ENCODE results near the gene HLCS. TPM values are rescaled to one million over a fixed set of nuclear protein-coding genes. Genes with fewer than 3 reads are reported as not detected.

Gene HLCS
- total and polyA plus RNA-seq, 2 experiments from 2014 or later, result 10.6 to 30.4 TPM

- no peaks in the 10 kb centered on the region for H3K36me3 ChIP-seq (replicated peaks; ENCODE audit: insufficient read depth, low read depth)
- no peak overlapping the region for H3K4me3 ChIP-seq
- H2AFZ ChIP-seq, result no peak overlapping the region
- H3K79me2 ChIP-seq, result no peaks in the 10 kb centered on the region
- peak overlapping the region; percentile 3 for H3K27ac ChIP-seq
- peaks cover 25% of the 10 kb centered on the region for H3K4me1 ChIP-seq (ENCODE audit: insufficient read depth)
- H3K9me3 ChIP-seq (ENCODE audit: low read depth), result no peaks in the 10 kb centered on the region
- H3K9me2 ChIP-seq (replicated peaks; ENCODE audit: insufficient read depth), result no peaks in the 10 kb centered on the region
- no peaks in the 10 kb centered on the region for H3K27me3 ChIP-seq
- whole genome bisulfite sequencing (ENCODE audit: low lambda C conversion rate, missing lambda C conversion rate), result 46% methylated on average over 4 of the region's 4 CpGs
- DNase-seq (ENCODE audit: low spot score), result no peak
- H4K20me1 ChIP-seq (ENCODE audit: insufficient read depth, poor library complexity, severe bottlenecking), result no peaks in the 10 kb centered on the region
- H3K4me2 ChIP-seq, result no peak overlapping the region
- no peak for TF ChIP-seq EZH2phosphoT487 (IDR thresholded peaks at IDR 0.05; ENCODE audit: low read depth, severe bottlenecking, unreplicated experiment)
- no peak for TF ChIP-seq EZH2 (IDR thresholded peaks at IDR 0.05; ENCODE audit: borderline replicate concordance)
- TF ChIP-seq CTCF (IDR thresholded peaks at IDR 0.05; ENCODE audit: poor library complexity), result no peak
Observed at GRCh38 chr21:36918291-36918690, 48.2 kb downstream of the HLCS start.

DNA sequence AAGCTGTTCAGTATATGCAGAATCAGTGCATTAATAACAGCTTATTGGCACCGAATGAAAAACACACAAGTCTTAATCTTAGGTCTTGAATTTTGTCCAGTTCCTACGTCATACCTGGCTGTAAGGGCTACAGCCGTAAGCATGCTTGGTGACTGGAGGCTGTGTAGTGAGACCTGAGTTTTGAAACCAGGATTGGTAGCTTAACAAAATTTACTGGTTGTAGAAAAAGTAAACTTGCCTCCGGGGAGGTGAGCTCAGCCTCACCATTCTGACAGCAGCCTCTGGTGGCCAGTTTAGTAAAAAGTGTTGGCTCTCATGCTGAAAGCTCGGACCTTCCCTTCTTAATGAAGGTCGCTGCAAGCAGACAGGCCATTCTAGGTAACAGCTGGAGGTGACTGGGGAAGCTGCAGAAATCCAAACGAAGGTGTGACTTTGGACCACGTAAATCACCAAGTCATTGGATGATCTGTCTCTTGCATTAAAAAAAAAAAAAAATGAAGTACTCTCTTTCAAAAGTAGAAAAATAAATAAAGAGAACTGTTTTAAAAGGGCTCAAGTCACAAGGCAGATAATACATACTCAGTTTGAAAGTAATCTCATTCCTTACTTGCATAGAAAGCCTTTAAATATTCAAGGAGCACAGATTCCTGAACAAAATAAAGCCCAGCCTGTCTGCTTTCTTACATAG, 48.9 kb downstream of the HLCS start:
- peak overlapping the region; percentile 22 for H2AFZ ChIP-seq

GRCh38 chr21:36916718-36917117, 49.8 kb downstream of the HLCS start:
- Histone ChIP-seq H3K4me1 (ENCODE audit: insufficient read depth) (peaks cover 25% of the 10 kb centered on the region), H3K27me3 (no peaks in the 10 kb centered on the region), H3K9me3 (ENCODE audit: low read depth) (no peaks in the 10 kb centered on the region), H3K27ac (no peak overlapping the region), H3K4me3 (no peak overlapping the region), H3K9me2 (replicated peaks; ENCODE audit: insufficient read depth) (no peaks in the 10 kb centered on the region), H4K20me1 (ENCODE audit: insufficient read depth, poor library complexity, severe bottlenecking) (no peaks in the 10 kb centered on the region), H2AFZ (no peak overlapping the region), H3K4me2 (no peak overlapping the region), H3K79me2 (no peaks in the 10 kb centered on the region), H3K36me3 (replicated peaks; ENCODE audit: insufficient read depth, low read depth) (no peaks in the 10 kb centered on the region)
- WGBS (ENCODE audit: low lambda C conversion rate, missing lambda C conversion rate), result 87% methylated on average over 3 of the region's 3 CpGs
- TF ChIP-seq EZH2 (IDR thresholded peaks at IDR 0.05; ENCODE audit: borderline replicate concordance), result no peak
- no peak for DNase-seq (ENCODE audit: low spot score)

More for the DNA sequence above, 48.9 kb downstream of the HLCS start:
- Histone ChIP-seq H3K4me3 (no peak overlapping the region), H3K36me3 (replicated peaks; ENCODE audit: insufficient read depth, low read depth) (no peaks in the 10 kb centered on the region), H3K9me2 (replicated peaks; ENCODE audit: insufficient read depth) (no peaks in the 10 kb centered on the region), H3K79me2 (no peaks in the 10 kb centered on the region), H3K27ac (peak overlapping the region; percentile 3), H3K27me3 (no peaks in the 10 kb centered on the region), H3K4me2 (no peak overlapping the region), H3K9me3 (ENCODE audit: low read depth) (no peaks in the 10 kb centered on the region), H4K20me1 (ENCODE audit: insufficient read depth, poor library complexity, severe bottlenecking) (no peaks in the 10 kb centered on the region), H3K4me1 (ENCODE audit: insufficient read depth) (peaks cover 25% of the 10 kb centered on the region)
- peak; percentile 72 for DNase-seq (ENCODE audit: low spot score)
- WGBS (ENCODE audit: low lambda C conversion rate, missing lambda C conversion rate), result 31% methylated on average over 8 of the region's 8 CpGs
- TF ChIP-seq CTCF (IDR thresholded peaks at IDR 0.05; ENCODE audit: poor library complexity) (peak; percentile 59), EZH2phosphoT487 (IDR thresholded peaks at IDR 0.05; ENCODE audit: low read depth, severe bottlenecking, unreplicated experiment) (no peak), EZH2 (IDR thresholded peaks at IDR 0.05; ENCODE audit: borderline replicate concordance) (no peak)

DNA sequence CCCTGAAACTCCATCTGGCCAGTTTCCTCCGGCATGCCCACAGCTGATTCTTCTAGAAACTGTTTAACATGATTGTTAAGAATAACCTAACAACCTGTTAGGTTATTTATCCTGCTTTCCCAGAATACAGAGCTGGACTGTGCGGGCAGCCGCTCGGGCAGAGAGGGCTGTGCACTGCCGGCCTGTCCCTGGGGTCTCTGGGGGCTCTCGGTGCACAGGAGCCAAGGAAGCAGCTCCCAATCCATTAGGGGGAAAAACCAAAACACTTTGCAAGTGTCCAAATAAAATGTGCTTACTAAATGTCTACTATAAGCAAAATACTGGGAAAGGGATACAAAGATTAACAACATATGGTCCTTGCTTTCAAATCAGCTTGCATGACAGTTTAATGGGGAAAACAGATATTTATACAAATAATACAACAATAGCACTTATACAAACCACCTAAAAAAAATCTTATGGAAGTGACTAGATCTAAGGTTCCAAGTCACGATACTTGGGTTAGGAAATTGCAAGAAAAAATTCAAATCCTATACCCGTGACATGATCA, 50.7 kb downstream of the HLCS start:
- H3K4me1 ChIP-seq (ENCODE audit: insufficient read depth), result peaks cover 25% of the 10 kb centered on the region
- no peaks in the 10 kb centered on the region for H3K36me3 ChIP-seq (replicated peaks; ENCODE audit: insufficient read depth, low read depth)
- TF ChIP-seq EZH2 (IDR thresholded peaks at IDR 0.05; ENCODE audit: borderline replicate concordance) (no peak), CTCF (IDR thresholded peaks at IDR 0.05; ENCODE audit: poor library complexity) (no peak), EZH2phosphoT487 (IDR thresholded peaks at IDR 0.05; ENCODE audit: low read depth, severe bottlenecking, unreplicated experiment) (no peak)
- no peak overlapping the region for H3K4me2 ChIP-seq
- H3K79me2 ChIP-seq, result no peaks in the 10 kb centered on the region
- no peaks in the 10 kb centered on the region for H3K27me3 ChIP-seq
- DNase-seq (ENCODE audit: low spot score), result no peak
- H3K4me3 ChIP-seq, result no peak overlapping the region
- H4K20me1 ChIP-seq (ENCODE audit: insufficient read depth, poor library complexity, severe bottlenecking), result no peaks in the 10 kb centered on the region
- no peaks in the 10 kb centered on the region for H3K9me3 ChIP-seq (ENCODE audit: low read depth)
- WGBS (ENCODE audit: low lambda C conversion rate, missing lambda C conversion rate), result 65% methylated on average over 8 of the region's 8 CpGs
- H3K9me2 ChIP-seq (replicated peaks; ENCODE audit: insufficient read depth), result no peaks in the 10 kb centered on the region
- H3K27ac ChIP-seq, result no peak overlapping the region
- no peak overlapping the region for H2AFZ ChIP-seq
